Kidney (tissue), 14 donors: Measurements from ENCODE around the gene FLCN. TPM values are rescaled to one million over a fixed set of nuclear protein-coding genes. Genes with fewer than 3 reads are reported as not detected.

Experiments used
- DNase-seq, 5 donors: peaks; one replicate each; pipeline ENCODE4 v3.0.0-alpha.2; 2013 to 2020
- FAIRE-seq: peaks from 2 replicates; lab custom pipeline; 2012; peaks lifted over from hg19 to GRCh38; lab: Jason Lieb, UNC
- H3K27ac ChIP-seq, 2 donors: one replicate each; pipeline ENCODE4 v1.7.0; 2013; ENCODE audit warnings: low read depth in 2 of 2, low read length in 2 of 2, inconsistent platforms in 1 of 2
- H3K27me3 ChIP-seq: one replicate; pipeline ENCODE4 v1.7.1; 2013; ENCODE audit warnings: low read length, inconsistent platforms; ENCODE audit not compliant: control insufficient read depth, insufficient read depth
- H3K36me3 ChIP-seq, 3 donors: one replicate each; pipeline versions ENCODE4 v1.7.0 to v1.7.1; 2013; ENCODE audit warnings: low read length in 3 of 3, control low read depth in 1 of 3, inconsistent platforms in 1 of 3; ENCODE audit not compliant: insufficient read depth in 3 of 3, control insufficient read depth in 2 of 3
- H3K4me1 ChIP-seq, 3 donors: one replicate each; pipeline versions ENCODE4 v1.7.0 to v1.7.1; 2013; ENCODE audit warnings: low read length in 3 of 3, inconsistent platforms in 1 of 3, low read depth in 1 of 3; ENCODE audit not compliant: control insufficient read depth in 2 of 3, insufficient read depth in 2 of 3
- H3K4me3 ChIP-seq, 3 donors: one replicate each; pipeline versions ENCODE4 v1.7.0 to v1.8.1; 2013; ENCODE audit warnings: low read length in 3 of 3, control low read depth in 1 of 3, inconsistent platforms in 1 of 3
- H3K9ac ChIP-seq, 3 donors: one replicate each; pipeline versions ENCODE4 v1.7.0 to v1.7.1; 2013; ENCODE audit warnings: low read length in 3 of 3, control low read depth in 1 of 3, inconsistent platforms in 1 of 3
- H3K9me3 ChIP-seq, 3 donors: one replicate each; pipeline versions ENCODE4 v1.7.0 to v1.7.1; 2013; ENCODE audit warnings: low read length in 3 of 3, control low read depth in 1 of 3, inconsistent platforms in 1 of 3; ENCODE audit not compliant: control insufficient read depth in 2 of 3, insufficient read depth in 1 of 3
- CTCF ChIP-seq: IDR thresholded peaks from 3 replicates; pipeline ENCODE4 v1.5.1; 2012; ENCODE audit warnings: mild to moderate bottlenecking, moderate library complexity, borderline replicate concordance; ENCODE audit not compliant: insufficient read depth; ENCODE audit errors: extremely low read depth
- intact Hi-C: fragments of 100-400 bp; cut with DNase I; formaldehyde crosslinking; loops from one replicate; pipeline ENCODE4 v1.11.1; 2022
- polyA plus RNA-seq: library from polyadenylated mRNA; stranded (reverse); fragments of 350-450 nt; fragmentation: Illumina TruSeq; extraction: RNeasy Lipid Tissue Mini Kit (QIAGEN cat#74804); gene quantifications from one replicate; pipeline ENCODE4 v1.2.3, GENCODE V29; 2014; ENCODE audit warnings: low read depth, low replicate concordance; ENCODE audit not compliant: insufficient read depth
- total RNA-seq: library from RNA; stranded (reverse); fragmentation: NEBNext Ultra II Directional; extraction: Animal tissue kit (Norgen Biotek cat#: 25700); gene quantifications from one replicate; pipeline ENCODE4 v1.2.1, GENCODE V29; 2021
- donor health status: control.
- donor health status: control.
- donor health status: control.
- donor health status: control.
- donor health status: control.
- donor health status: DM: yes; HTN: yes; CAD: no.
- donor health status: Normal renal cell carcinoma (clear cell type).

Gene FLCN
- total and polyA plus RNA-seq, 2 donors from 2014 or later: 14.2 to 44.4 TPM

GRCh38 chr17:17182598-17183136, 54.3 kb downstream of the FLCN start:
- no peak for TF ChIP-seq CTCF
- intact Hi-C loops: no loop called here
- Histone ChIP-seq H3K36me3 (peaks cover 3 to 41% (median 39%) of the 10 kb centered on the region in 3 donors), H3K27me3 (no peaks in the 10 kb centered on the region), H3K4me1 (peaks cover 0 to 2% (median 0%) of the 10 kb centered on the region in 3 donors), H3K27ac (no peak overlapping the region), H3K9ac (no peak overlapping the region), H3K4me3 (no peak overlapping the region), H3K9me3 (no peaks in the 10 kb centered on the region)
- FAIRE-seq (no peak), DNase-seq (no peak)

GRCh38 chr17:17181666-17182597, 55.0 kb downstream of the FLCN start:
- DNase-seq: peak in 1 of 5 donors; percentile 46
- Histone ChIP-seq H3K9me3 (no peaks in the 10 kb centered on the region), H3K4me1 (peaks cover 0 to 2% (median 0%) of the 10 kb centered on the region in 3 donors), H3K27ac (no peak overlapping the region), H3K36me3 (peaks cover 3 to 48% (median 46%) of the 10 kb centered on the region in 3 donors), H3K27me3 (no peaks in the 10 kb centered on the region), H3K9ac (no peak overlapping the region), H3K4me3 (no peak overlapping the region)
- intact Hi-C loops: no loop called here
- FAIRE-seq: no peak
- TF ChIP-seq CTCF: no peak

GRCh38 chr17:17180741-17181525, 56.0 kb downstream of the FLCN start:
- peaks cover 3 to 56% (median 55%) of the 10 kb centered on the region in 3 donors for H3K36me3 ChIP-seq
- intact Hi-C loops: no loop called here

More at GRCh38 chr17:17180741-17181525, 56.0 kb downstream of the FLCN start:
- H3K4me3 ChIP-seq: no peak overlapping the region
- TF ChIP-seq CTCF: no peak
- H3K27ac ChIP-seq: no peak overlapping the region
- no peak overlapping the region for H3K9ac ChIP-seq
- no peaks in the 10 kb centered on the region for H3K4me1 ChIP-seq
- no peaks in the 10 kb centered on the region for H3K27me3 ChIP-seq
- FAIRE-seq (no peak), DNase-seq (no peak)
- no peaks in the 10 kb centered on the region for H3K9me3 ChIP-seq
